GM21619 (cell line): ENCODE measurements around the gene UAP1L1.

Experiments used
- ATAC-seq: cut with Tn5 transposase; IDR thresholded peaks from one replicate; pipeline ENCODE4 v1.9.1; 2021; ENCODE audit not compliant: unreplicated experiment

Gene UAP1L1

GRCh38 chr9:137071282-137071681 is 6.0 kb upstream of the UAP1L1 start:
- ATAC-seq, result no peak

DNA sequence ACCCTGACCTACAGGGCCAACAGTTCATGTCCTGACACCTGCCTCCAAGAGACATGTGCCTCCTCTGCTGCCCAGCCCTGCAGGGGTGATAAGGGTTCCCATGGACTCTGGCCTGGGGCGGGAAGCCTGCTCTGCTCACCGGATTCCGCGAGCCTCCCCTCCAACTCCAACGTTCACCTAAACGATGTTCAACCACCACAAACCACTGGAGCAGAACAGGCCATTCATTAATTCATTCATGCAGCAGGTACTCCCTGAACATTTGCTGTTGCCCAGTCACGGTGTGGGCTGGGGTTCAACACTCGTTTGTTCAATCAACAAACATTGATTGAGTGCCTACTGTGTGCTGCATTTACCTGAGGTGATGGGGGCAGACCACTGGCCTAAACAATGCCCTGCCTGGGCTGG is 3.3 kb upstream of the UAP1L1 start:
- no peak for ATAC-seq

DNA sequence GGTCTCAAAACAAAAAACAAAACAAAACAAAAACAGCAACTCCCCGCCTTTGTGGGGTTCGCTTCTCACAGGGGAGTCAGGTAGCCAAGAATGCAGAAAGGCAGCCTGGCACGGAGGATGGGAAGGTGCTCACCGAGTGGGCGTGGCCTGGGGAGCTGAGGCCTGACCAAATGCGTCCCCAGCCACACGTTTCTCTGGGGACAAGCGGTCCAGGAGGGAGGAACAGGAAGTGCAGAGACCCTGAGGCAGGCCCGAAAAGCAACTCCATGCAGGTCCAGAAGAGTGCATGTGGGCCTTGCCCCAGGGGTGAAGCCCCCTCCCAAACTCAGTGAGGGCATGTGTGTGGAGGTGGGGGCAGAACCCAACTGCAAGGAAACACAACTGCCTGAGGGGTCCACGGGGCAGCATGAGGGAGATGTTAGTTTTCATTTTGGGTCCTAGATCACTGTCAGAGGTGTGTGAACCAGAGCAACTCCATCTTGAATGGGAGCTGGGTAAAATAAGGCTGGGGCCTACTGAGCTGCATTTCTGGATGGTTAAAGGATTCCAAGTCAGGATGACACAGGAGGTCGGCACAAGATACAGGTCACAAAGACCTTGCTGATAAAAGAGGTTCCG is 2.6 kb upstream of the UAP1L1 start:
- no peak for ATAC-seq

- ATAC-seq, result no peak
Measured at GRCh38 chr9:137075275-137075775, 2.0 kb upstream of the UAP1L1 start.

DNA sequence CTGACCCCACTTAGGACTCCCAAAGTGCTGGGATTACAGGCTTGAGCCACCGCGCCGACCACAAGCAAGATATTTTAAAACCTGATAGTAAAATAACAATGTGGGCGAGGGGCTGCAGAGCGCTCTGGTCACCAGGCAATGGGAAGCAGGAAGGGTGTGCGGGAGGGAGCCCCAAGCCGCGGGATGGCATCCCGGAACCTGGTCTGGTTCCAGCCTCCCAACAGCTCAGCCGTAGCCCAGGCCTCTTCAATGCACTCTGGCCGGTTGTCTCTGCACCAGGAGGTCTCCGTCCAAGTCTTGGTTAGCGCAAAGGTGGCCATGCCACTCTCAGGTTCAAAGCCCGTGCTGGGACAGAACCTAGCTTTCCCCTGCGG is 694 bp upstream of the UAP1L1 start:
- ATAC-seq, result peak; percentile 8

- peak; percentile 20 for ATAC-seq
Measured at GRCh38 chr9:137077758-137078693, 709 bp downstream of the UAP1L1 start.

GRCh38 chr9:137078701-137079400 is 1.5 kb downstream of the UAP1L1 start:
- no peak for ATAC-seq

GRCh38 chr9:137079401-137079787 is 2.1 kb downstream of the UAP1L1 start:
- no peak for ATAC-seq

DNA sequence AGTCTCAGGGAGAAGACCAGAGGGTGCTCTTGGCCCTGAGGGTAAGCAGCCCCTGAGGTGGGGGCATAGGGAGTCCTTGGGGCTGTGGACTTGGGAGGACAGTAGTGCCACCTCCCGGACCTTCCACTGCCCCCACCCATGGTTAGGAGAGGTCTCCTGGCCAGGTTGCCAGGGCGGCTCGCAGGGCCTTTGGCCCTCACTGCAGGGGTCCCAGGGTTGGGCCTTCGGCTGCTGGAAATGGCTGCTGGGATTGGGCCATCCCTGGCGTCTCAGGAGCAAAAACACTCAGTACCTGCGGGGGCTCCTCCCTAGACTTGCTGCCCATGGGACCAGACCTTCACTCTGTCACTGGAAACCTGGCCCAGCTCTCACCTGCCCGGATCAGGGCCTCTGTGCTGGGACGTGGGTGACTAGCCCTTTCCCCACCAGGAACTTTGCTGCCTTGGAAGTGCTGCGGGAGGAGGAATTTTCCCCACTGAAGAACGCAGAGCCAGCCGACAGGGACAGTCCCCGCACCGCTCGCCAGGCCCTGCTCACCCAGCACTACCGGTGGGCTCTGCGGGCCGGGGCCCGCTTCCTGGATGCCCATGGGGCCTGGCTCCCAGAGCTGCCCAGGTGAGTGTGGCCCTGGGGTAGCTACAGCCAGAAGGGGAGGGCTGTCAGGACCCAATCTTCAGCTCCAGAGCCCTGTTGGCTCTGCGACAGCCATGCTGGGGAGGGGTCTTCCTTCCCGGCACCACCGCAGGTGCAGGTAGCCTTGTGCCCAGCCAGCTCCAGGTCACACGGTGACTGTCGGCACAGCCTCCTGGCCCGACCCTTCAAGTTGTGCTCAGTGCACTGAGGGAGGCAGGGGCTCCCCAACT is 3.2 kb downstream of the UAP1L1 start:
- ATAC-seq, result no peak

DNA sequence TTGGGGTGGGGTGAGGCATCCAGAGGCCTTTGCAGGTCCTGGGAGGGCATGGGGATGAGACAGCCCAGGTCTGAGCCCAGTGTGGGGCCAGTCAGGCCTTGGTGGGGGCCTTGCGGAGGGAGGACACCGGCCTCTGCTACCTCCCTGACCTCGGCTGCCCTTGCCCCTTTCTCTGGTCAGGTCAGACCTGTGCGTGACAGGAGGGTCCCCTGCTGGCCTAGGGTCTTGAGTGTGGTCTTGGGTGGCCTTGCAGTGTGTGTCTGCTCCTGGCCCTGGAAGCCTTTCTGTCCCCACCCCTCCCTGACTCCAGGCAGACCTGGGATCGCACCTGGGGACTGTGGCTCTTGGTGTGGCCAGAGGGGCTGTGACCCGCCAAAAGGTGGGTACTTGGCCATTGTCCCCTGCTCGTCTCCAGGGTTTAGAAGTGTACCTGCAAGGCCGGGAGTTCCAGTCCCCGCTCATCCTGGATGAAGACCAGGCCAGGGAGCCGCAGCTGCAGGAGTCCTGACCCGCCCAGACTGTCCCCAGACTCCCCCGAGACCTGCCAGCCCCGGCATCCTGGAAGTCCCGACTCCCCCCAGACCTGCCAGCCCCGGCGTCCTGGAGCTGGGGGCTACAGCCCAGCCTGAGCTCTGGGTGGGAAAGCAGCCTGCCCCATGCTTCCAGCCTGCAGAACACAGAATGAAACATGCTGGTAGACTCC is 5.1 kb downstream of the UAP1L1 start:
- ATAC-seq, result no peak

DNA sequence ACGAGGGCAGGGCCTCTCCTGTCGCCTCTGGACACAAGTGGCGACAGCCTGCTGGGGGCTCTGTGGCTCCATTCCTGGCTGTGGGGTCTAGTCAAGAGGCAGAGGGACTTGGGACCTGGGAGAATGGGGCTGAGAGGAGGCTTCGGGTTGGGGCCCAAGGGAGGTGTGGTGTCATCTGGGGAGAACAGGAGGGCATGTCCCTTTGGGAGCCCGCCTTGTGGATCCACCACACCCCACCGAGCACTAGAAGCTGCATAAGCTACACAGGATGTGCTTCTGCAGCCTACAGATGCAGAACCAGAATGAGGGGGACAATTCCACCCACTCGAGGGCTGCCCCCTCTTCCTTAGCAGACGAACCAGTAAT is 5.6 kb downstream of the UAP1L1 start:
- no peak for ATAC-seq

- ATAC-seq, result no peak
Measured at GRCh38 chr9:137083394-137084004, 6.2 kb downstream of the UAP1L1 start.

DNA sequence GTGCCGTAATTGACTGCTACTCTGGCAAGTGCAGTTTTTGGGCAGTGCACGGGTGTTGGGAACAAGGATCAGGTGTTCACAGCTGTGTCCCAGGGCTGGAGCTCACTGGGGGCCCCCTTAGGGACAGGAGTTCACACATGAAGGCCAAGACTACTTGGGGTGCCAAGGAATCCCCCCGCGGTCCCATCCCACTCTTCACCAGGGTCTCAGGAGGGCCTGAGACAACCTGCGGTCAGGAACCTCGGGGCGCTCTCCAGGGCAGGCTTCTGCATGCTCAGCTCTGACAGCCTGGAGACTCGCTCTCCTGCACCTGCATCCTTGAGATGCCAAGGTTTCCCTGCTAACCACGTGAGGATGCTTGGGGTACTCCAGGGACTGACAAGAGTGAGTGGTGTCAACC is 7.2 kb downstream of the UAP1L1 start:
- ATAC-seq, result no peak

GRCh38 chr9:137085920-137086530 is 8.7 kb downstream of the UAP1L1 start:
- peak; percentile 9 for ATAC-seq

DNA sequence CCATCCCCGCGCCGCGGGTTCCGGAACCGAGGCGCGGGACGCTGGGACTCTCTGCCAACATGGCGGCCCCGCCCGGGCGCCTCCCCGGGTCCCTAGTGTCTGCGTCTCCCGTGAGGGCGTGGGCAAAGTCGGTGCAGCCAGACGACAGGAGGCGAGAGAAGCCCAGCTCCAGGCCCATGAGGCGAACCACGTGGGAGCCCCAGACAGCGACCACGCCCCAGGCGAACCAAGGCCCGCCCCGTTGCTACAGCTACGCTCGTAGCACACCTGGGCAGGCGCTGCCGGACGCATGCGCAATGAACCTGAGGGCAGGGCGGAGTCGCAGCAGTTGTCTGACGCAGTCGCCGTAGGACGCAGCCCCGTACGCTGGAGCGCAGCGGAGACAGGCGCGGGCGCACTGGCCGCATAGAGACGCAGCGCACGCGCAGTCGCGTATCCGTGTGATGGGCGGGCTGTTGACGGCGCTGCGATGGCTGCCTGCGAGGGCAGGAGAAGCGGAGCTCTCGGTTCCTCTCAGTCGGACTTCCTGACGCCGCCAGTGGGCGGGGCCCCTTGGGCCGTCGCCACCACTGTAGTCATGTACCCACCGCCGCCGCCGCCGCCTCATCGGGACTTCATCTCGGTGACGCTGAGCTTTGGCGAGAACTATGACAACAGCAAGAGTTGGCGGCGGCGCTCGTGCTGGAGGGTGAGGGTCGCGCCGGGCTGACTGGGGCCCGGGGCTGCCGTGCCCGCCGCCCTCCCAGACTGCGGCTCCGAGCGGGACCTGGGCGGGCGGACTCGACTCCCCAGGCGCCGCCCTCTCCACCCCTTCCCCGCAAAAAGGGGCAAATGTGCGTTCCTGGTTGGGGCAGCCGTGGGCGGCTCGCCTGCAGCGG is 9.5 kb downstream of the UAP1L1 start, which contains the start of gene MAN1B1:
Gene MAN1B1 (plus strand): TSS at position 455 of the 878 bp plus-strand sequence. CDS start 15 bp downstream, at position 470.
- ATAC-seq, result peak; percentile 80

GRCh38 chr9:137087409-137087925 is 10.2 kb downstream of the UAP1L1 start:
- no peak for ATAC-seq

DNA sequence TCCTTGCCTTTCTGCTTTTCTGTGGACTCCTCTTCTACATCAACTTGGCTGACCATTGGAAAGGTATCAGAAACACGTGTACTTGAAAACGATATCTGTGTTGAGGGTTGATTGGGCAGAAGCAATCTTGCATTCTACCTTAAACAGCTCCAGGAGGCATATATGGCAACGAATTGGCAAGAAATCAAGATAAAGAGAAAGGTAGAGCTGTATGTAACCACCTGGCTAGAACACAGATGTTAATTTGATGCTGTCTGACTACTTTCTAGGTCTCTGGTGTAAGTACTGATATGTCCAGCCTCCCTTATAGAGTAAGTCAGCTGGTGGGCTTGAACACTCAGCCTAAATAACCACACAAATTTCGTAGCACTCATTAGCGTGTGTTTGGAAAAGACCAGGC is 10.8 kb downstream of the UAP1L1 start:
- ATAC-seq, result no peak
